Neural cell (in vitro differentiated cells): ENCODE results near the gene FAM98C. TPM values are rescaled to one million over a fixed set of nuclear protein-coding genes. Genes with fewer than 3 reads are reported as not detected.

ENCODE experiments used
- H2AFZ ChIP-seq: fragments of 200-600, 300-800 bp; sonication (generic), shearing (Covaris generic); 2 replicates; pipeline ENCODE4 v1.6.0; 2014; ENCODE audit warnings: low read depth, mild to moderate bottlenecking, antibody characterized with exemption, low read length, moderate library complexity
- H3F3A ChIP-seq: fragments of 200-600 bp; shearing (Covaris generic); 2 replicates; pipeline ENCODE4 v1.6.1; 2016; ENCODE audit warnings: mild to moderate bottlenecking, moderate library complexity, mixed read lengths, antibody characterized with exemption, low read length; ENCODE audit not compliant: insufficient read depth, poor library complexity, severe bottlenecking
- H3K27ac ChIP-seq: fragments of 200-600, 300-800 bp; sonication (generic), shearing (Covaris generic); 2 replicates; pipeline ENCODE4 v1.5.1; 2014; ENCODE audit warnings: mild to moderate bottlenecking, low read length, moderate library complexity
- H3K27me3 ChIP-seq: fragments of 300-800, 200-600 bp; sonication (generic), shearing (Covaris generic); 2 replicates; pipeline ENCODE4 v1.6.0; 2014; ENCODE audit warnings: mild to moderate bottlenecking, low read depth, low read length, moderate library complexity; ENCODE audit not compliant: insufficient read depth
- H3K36me3 ChIP-seq: fragments of 300-800, 200-600 bp; sonication (generic), shearing (Covaris generic); 2 replicates; pipeline ENCODE4 v1.5.1; 2014; ENCODE audit warnings: mild to moderate bottlenecking, antibody characterized with exemption, low read length, moderate library complexity; ENCODE audit not compliant: insufficient read depth
- H3K4me2 ChIP-seq: fragments of 300-800, 200-600 bp; sonication (generic), shearing (Covaris generic); 2 replicates; pipeline ENCODE4 v1.6.0; 2014; ENCODE audit warnings: mild to moderate bottlenecking, low read length
- H3K4me3 ChIP-seq: fragments of 300-800, 200-600 bp; sonication (generic), shearing (Covaris generic); 2 replicates; pipeline ENCODE4 v1.5.1; 2014; ENCODE audit warnings: mild to moderate bottlenecking, low read length, moderate library complexity
- H3K79me2 ChIP-seq: fragments of 200-600 bp; shearing (Covaris generic); replicated peaks from 2 replicates; pipeline ENCODE4 v1.6.0; 2014; ENCODE audit warnings: mild to moderate bottlenecking, low read length, moderate library complexity; ENCODE audit not compliant: insufficient read depth
- H3K9ac ChIP-seq: fragments of 300-800, 200-600 bp; sonication (generic), shearing (Covaris generic); 2 replicates; pipeline ENCODE4 v1.6.1; 2016; ENCODE audit warnings: mild to moderate bottlenecking, low read length, mixed read lengths
- H3K9me2 ChIP-seq: fragments of 200-600 bp; shearing (Covaris generic); 2 replicates; pipeline ENCODE4 v1.6.1; 2016; ENCODE audit warnings: mild to moderate bottlenecking, low read length, mixed read lengths; ENCODE audit not compliant: insufficient read depth
- H3K9me3 ChIP-seq: fragments of 200-600, 300-800 bp; sonication (generic), shearing (Covaris generic); 2 replicates; pipeline ENCODE4 v1.6.1; 2016; ENCODE audit warnings: mild to moderate bottlenecking, mixed run types, low read length, moderate library complexity, mixed read lengths
- H4K20me1 ChIP-seq: fragments of 200-600 bp; shearing (Covaris generic); 2 replicates; pipeline ENCODE4 v1.6.1; 2016; ENCODE audit warnings: mild to moderate bottlenecking, mixed run types; ENCODE audit not compliant: insufficient read depth
- CTCF ChIP-seq: fragments of 450-650 bp; IDR thresholded peaks from 2 replicates; pipeline ENCODE4 v1.5.1; 2014; ENCODE audit warnings: antibody characterized with exemption, mild to moderate bottlenecking, moderate library complexity; ENCODE audit not compliant: poor library complexity, severe bottlenecking
- EP300 ChIP-seq: fragments of 450-650 bp; conservative IDR thresholded peaks from 2 replicates; pipeline ENCODE4 v1.6.1; 2014; ENCODE audit warnings: antibody characterized with exemption, mild to moderate bottlenecking, moderate library complexity; ENCODE audit not compliant: poor library complexity, severe bottlenecking
- EZH2 ChIP-seq: fragments of 200-600, 300-800 bp; shearing (Covaris generic), sonication (generic); IDR thresholded peaks from 2 replicates; pipeline ENCODE4 v1.6.1; 2014; ENCODE audit warnings: antibody characterized with exemption, low read length, borderline replicate concordance, mild to moderate bottlenecking; ENCODE audit not compliant: insufficient read depth, poor library complexity, severe bottlenecking
- MXI1 ChIP-seq: fragments of 450-650 bp; conservative IDR thresholded peaks from 2 replicates; pipeline ENCODE4 v1.6.1; 2014; ENCODE audit warnings: antibody characterized with exemption, mild to moderate bottlenecking; ENCODE audit not compliant: poor library complexity, severe bottlenecking
- POLR2AphosphoS5 ChIP-seq: IDR thresholded peaks from 2 replicates; pipeline ENCODE4 v1.6.1; 2012
- RAD21 ChIP-seq: fragments of 450-650 bp; conservative IDR thresholded peaks from 2 replicates; pipeline ENCODE4 v1.6.1; 2014; ENCODE audit warnings: antibody characterized with exemption, mild to moderate bottlenecking, moderate library complexity
- REST ChIP-seq: IDR thresholded peaks from 2 replicates; pipeline ENCODE4 v1.6.1; 2012; ENCODE audit warnings: borderline replicate concordance
- SMC3 ChIP-seq: fragments of 450-650 bp; conservative IDR thresholded peaks from 2 replicates; pipeline ENCODE4 v1.6.1; 2014; ENCODE audit warnings: antibody characterized with exemption, mild to moderate bottlenecking, moderate library complexity; ENCODE audit not compliant: poor library complexity
- TAF1 ChIP-seq: IDR thresholded peaks from 2 replicates; pipeline ENCODE4 v1.6.1; 2012; ENCODE audit warnings: low read depth
- polyA plus RNA-seq: library from polyadenylated mRNA; depleted of rRNA; stranded (reverse); fragments of >200 nt; gene quantifications from 2 replicates; pipeline ENCODE4 v1.2.3, GENCODE V29; 2014

Gene FAM98C
- polyA plus RNA-seq, 1 donor from 2014 or later = 79.3 TPM

GRCh38 chr19:38457202-38457601 lies 54.3 kb downstream of the FAM98C start:
- no peak overlapping the region for H3K4me3 ChIP-seq
- H3K4me2 ChIP-seq = no peak overlapping the region
- H3K9me2 ChIP-seq = no peaks in the 10 kb centered on the region
- H3K9me3 ChIP-seq = no peaks in the 10 kb centered on the region
- H3F3A ChIP-seq = no peaks in the 10 kb centered on the region
- H3K79me2 ChIP-seq = no peaks in the 10 kb centered on the region
- no peaks in the 10 kb centered on the region for H4K20me1 ChIP-seq
- no peak overlapping the region for H2AFZ ChIP-seq
- no peaks in the 10 kb centered on the region for H3K27me3 ChIP-seq
- no peak overlapping the region for H3K27ac ChIP-seq
- TF ChIP-seq MXI1 = no peak
- no peak for TF ChIP-seq SMC3
- no peak for TF ChIP-seq RAD21
- no peak for TF ChIP-seq TAF1
- TF ChIP-seq EP300 = no peak
- no peak for TF ChIP-seq EZH2
- no peak for TF ChIP-seq CTCF
- no peak for TF ChIP-seq POLR2AphosphoS5
- no peak for TF ChIP-seq REST
- H3K9ac ChIP-seq = no peak overlapping the region
- H3K36me3 ChIP-seq = no peaks in the 10 kb centered on the region

- no peaks in the 10 kb centered on the region for H3K79me2 ChIP-seq
- H3K9me3 ChIP-seq = no peaks in the 10 kb centered on the region
- no peak overlapping the region for H3K4me2 ChIP-seq
- no peak overlapping the region for H3K9ac ChIP-seq
- H2AFZ ChIP-seq = no peak overlapping the region
- H3K27me3 ChIP-seq = no peaks in the 10 kb centered on the region
- no peaks in the 10 kb centered on the region for H3F3A ChIP-seq
- no peak overlapping the region for H3K4me3 ChIP-seq
- no peak overlapping the region for H3K27ac ChIP-seq
- no peak for TF ChIP-seq EP300
- H4K20me1 ChIP-seq = no peaks in the 10 kb centered on the region
- no peaks in the 10 kb centered on the region for H3K9me2 ChIP-seq
- no peaks in the 10 kb centered on the region for H3K36me3 ChIP-seq
These were observed 55.0 kb downstream of the FAM98C start for GRCh38 chr19:38457690-38458405.

Other genes with a start within 250 kb of the FAM98C start
- 118 and 132 TPM in 2 replicates for gene DPF1, start 178.9 kb upstream of the FAM98C start, polyA plus RNA-seq
- not detected in 2 replicates for gene PPP1R14A, start 146.7 kb upstream of the FAM98C start, polyA plus RNA-seq
- 236 and 378 TPM in 2 replicates for gene SPINT2, start 138.5 kb upstream of the FAM98C start, polyA plus RNA-seq
- gene C19orf33, start 98.8 kb upstream of the FAM98C start, polyA plus RNA-seq = not detected in 2 replicates
- 84.0 and 105 TPM in 2 replicates for gene YIF1B, start 87.1 kb upstream of the FAM98C start, polyA plus RNA-seq
- gene KCNK6, start 83.2 kb upstream of the FAM98C start, polyA plus RNA-seq = not detected in 2 replicates
- gene CATSPERG, start 67.3 kb upstream of the FAM98C start, polyA plus RNA-seq = 16.0 and 17.1 TPM in 2 replicates
- 334 and 380 TPM in 2 replicates for gene PSMD8, start 28.5 kb upstream of the FAM98C start, polyA plus RNA-seq
- 0.21 and 0.28 TPM in 2 replicates for gene GGN, start 15.1 kb upstream of the FAM98C start, polyA plus RNA-seq
- gene SPRED3, start 14.4 kb upstream of the FAM98C start, polyA plus RNA-seq = 4.9 and 13.7 TPM in 2 replicates
- gene RASGRP4, start 23.1 kb downstream of the FAM98C start, polyA plus RNA-seq = not detected in 2 replicates
- gene RYR1, start 30.6 kb downstream of the FAM98C start, polyA plus RNA-seq = 0.44 and 0.69 TPM in 2 replicates
- 1.0 and 1.2 TPM in 2 replicates for gene MAP4K1, start 214.9 kb downstream of the FAM98C start, polyA plus RNA-seq
- 419 and 462 TPM in 2 replicates for gene EIF3K, start 216.1 kb downstream of the FAM98C start, polyA plus RNA-seq
- 54.0 and 54.1 TPM in 2 replicates for gene ACTN4, start 244.6 kb downstream of the FAM98C start, polyA plus RNA-seq